Nephron progenitor cell (in vitro differentiated cells): ENCODE data around the gene GLIS1.
A peak's percentile ranks its signal among the peaks of the same experiment; 100 is the strongest.

ENCODE experiments used
- DNase-seq: peaks from one replicate; pipeline ENCODE4 v3.0.0; 2021
- H3K27ac Mint-ChIP-seq: 2 replicates; pipeline ENCODE4 v1.8.0; 2021; ENCODE audit warnings: mild to moderate bottlenecking, moderate library complexity, mixed read lengths
- H3K27me3 Mint-ChIP-seq: 2 replicates; pipeline ENCODE4 v1.8.0; 2021; ENCODE audit warnings: mild to moderate bottlenecking, low read depth, mixed read lengths; ENCODE audit not compliant: poor library complexity
- H3K36me3 Mint-ChIP-seq: 2 replicates; pipeline ENCODE4 v1.8.0; 2021; ENCODE audit warnings: low read depth, mixed read lengths
- H3K4me1 Mint-ChIP-seq: 2 replicates; pipeline ENCODE4 v1.8.0; 2021; ENCODE audit warnings: mixed read lengths
- H3K4me3 Mint-ChIP-seq: 2 replicates; pipeline ENCODE4 v1.8.0; 2021; ENCODE audit warnings: mild to moderate bottlenecking, moderate library complexity, mixed read lengths
- H3K9me3 Mint-ChIP-seq: 2 replicates; pipeline ENCODE4 v1.8.0; 2021; ENCODE audit warnings: mild to moderate bottlenecking, moderate library complexity, mixed read lengths
- CTCF ChIP-seq: fragments of 200-600 bp; sonication (generic); IDR thresholded peaks from 2 replicates; pipeline ENCODE4 v1.5.0; 2021; ENCODE audit warnings: antibody characterized with exemption

Gene GLIS1

GRCh38 chr1:53686091-53686964 lies 52.6 kb downstream of the GLIS1 start:
- peaks cover 63% of the 10 kb centered on the region for H3K4me1 Mint-ChIP-seq
- H3K9me3 Mint-ChIP-seq: no peaks in the 10 kb centered on the region
- no peak overlapping the region for H3K27ac Mint-ChIP-seq
- peaks cover 34% of the 10 kb centered on the region for H3K27me3 Mint-ChIP-seq
- H3K4me3 Mint-ChIP-seq: peak overlapping the region; percentile 71
- no peak for TF ChIP-seq CTCF
- no peak for DNase-seq
- no peaks in the 10 kb centered on the region for H3K36me3 Mint-ChIP-seq

- no peaks in the 10 kb centered on the region for H3K9me3 Mint-ChIP-seq
- DNase-seq: peak; percentile 46
- peak overlapping the region; percentile 71 for H3K4me3 Mint-ChIP-seq
- TF ChIP-seq CTCF: no peak
- H3K27ac Mint-ChIP-seq: no peak overlapping the region
- peaks cover 68% of the 10 kb centered on the region for H3K4me1 Mint-ChIP-seq
- peaks cover 39% of the 10 kb centered on the region for H3K27me3 Mint-ChIP-seq
- H3K36me3 Mint-ChIP-seq: no peaks in the 10 kb centered on the region
Observed at GRCh38 chr1:53685272-53686051, 53.5 kb downstream of the GLIS1 start.

GRCh38 chr1:53684741-53685140 lies 54.2 kb downstream of the GLIS1 start:
- H3K4me3 Mint-ChIP-seq: no peak overlapping the region
- peaks cover 44% of the 10 kb centered on the region for H3K27me3 Mint-ChIP-seq
- no peaks in the 10 kb centered on the region for H3K9me3 Mint-ChIP-seq
- peaks cover 70% of the 10 kb centered on the region for H3K4me1 Mint-ChIP-seq
- no peak overlapping the region for H3K27ac Mint-ChIP-seq
- TF ChIP-seq CTCF: no peak
- no peaks in the 10 kb centered on the region for H3K36me3 Mint-ChIP-seq
- DNase-seq: no peak

GRCh38 chr1:53683986-53684740 lies 54.8 kb downstream of the GLIS1 start:
- DNase-seq: no peak
- no peak overlapping the region for H3K27ac Mint-ChIP-seq
- H3K4me1 Mint-ChIP-seq: peaks cover 73% of the 10 kb centered on the region
- H3K4me3 Mint-ChIP-seq: no peak overlapping the region
- H3K27me3 Mint-ChIP-seq: peaks cover 46% of the 10 kb centered on the region
- no peaks in the 10 kb centered on the region for H3K36me3 Mint-ChIP-seq
- H3K9me3 Mint-ChIP-seq: no peaks in the 10 kb centered on the region
- peak; percentile 22 for TF ChIP-seq CTCF

DNA sequence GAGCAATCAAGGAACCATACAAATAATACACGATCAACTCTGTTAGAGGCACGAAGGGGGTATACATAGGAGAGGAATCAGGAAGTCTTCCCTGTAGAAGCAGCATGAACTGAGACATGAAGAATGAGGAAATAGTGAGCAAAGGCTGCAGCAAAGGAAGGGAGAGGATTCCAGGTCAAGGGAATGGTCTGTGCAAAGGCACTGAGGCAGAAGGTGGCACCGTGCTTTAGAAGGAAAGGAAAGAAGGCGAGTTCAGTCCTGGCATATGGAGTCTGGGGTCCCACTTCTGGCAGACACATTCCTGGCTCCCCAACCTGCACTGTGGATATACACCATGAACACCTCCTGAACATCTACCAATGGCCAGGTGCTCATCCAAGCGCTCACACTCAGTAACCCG lies 56.1 kb downstream of the GLIS1 start:
- Mint-ChIP-seq H3K9me3 (no peaks in the 10 kb centered on the region), H3K4me3 (no peak overlapping the region), H3K27me3 (peaks cover 46% of the 10 kb centered on the region), H3K4me1 (peaks cover 70% of the 10 kb centered on the region), H3K27ac (no peak overlapping the region), H3K36me3 (no peaks in the 10 kb centered on the region)
- DNase-seq: no peak
- no peak for TF ChIP-seq CTCF
